ENCODE measurements around the gene MAML3. TPM values are rescaled to one million over a fixed set of nuclear protein-coding genes. Genes with fewer than 3 reads are reported as not detected.

The MAML3 gene
- total RNA-seq, 1 experiment from 2014 or later = 5.9 TPM

- Histone ChIP-seq H3K36me3 (replicated peaks; ENCODE audit: control insufficient read depth, insufficient read depth, low read length) (no peaks in the 10 kb centered on the region), H3K27me3 (ENCODE audit: control insufficient read depth, insufficient read depth, low read length) (no peaks in the 10 kb centered on the region), H3K4me3 (ENCODE audit: insufficient read depth, low read depth, low read length) (no peak overlapping the region)
- DNase-seq = no peak
These were observed 166.5 kb downstream of the MAML3 start for GRCh38 chr4:139987502-139987850.

GRCh38 chr4:139986689-139987501 is 167.1 kb downstream of the MAML3 start:
- DNase-seq = no peak
- Histone ChIP-seq H3K4me3 (ENCODE audit: insufficient read depth, low read depth, low read length) (no peak overlapping the region), H3K36me3 (replicated peaks; ENCODE audit: control insufficient read depth, insufficient read depth, low read length) (no peaks in the 10 kb centered on the region), H3K27me3 (ENCODE audit: control insufficient read depth, insufficient read depth, low read length) (no peaks in the 10 kb centered on the region)

GRCh38 chr4:139986106-139986505 is 167.9 kb downstream of the MAML3 start:
- H3K4me3 ChIP-seq (ENCODE audit: insufficient read depth, low read depth, low read length) = no peak overlapping the region
- H3K27me3 ChIP-seq (ENCODE audit: control insufficient read depth, insufficient read depth, low read length) = no peaks in the 10 kb centered on the region
- H3K36me3 ChIP-seq (replicated peaks; ENCODE audit: control insufficient read depth, insufficient read depth, low read length) = no peaks in the 10 kb centered on the region
- DNase-seq = no peak

- no peak for DNase-seq
- no peaks in the 10 kb centered on the region for H3K36me3 ChIP-seq (replicated peaks; ENCODE audit: control insufficient read depth, insufficient read depth, low read length)
- H3K4me3 ChIP-seq (ENCODE audit: insufficient read depth, low read depth, low read length) = no peak overlapping the region
- H3K27me3 ChIP-seq (ENCODE audit: control insufficient read depth, insufficient read depth, low read length) = no peaks in the 10 kb centered on the region
These were observed 168.6 kb downstream of the MAML3 start for GRCh38 chr4:139985401-139985800.

GRCh38 chr4:139984471-139984870 is 169.5 kb downstream of the MAML3 start:
- DNase-seq = no peak
- Histone ChIP-seq H3K4me3 (ENCODE audit: insufficient read depth, low read depth, low read length) (no peak overlapping the region), H3K36me3 (replicated peaks; ENCODE audit: control insufficient read depth, insufficient read depth, low read length) (no peaks in the 10 kb centered on the region), H3K27me3 (ENCODE audit: control insufficient read depth, insufficient read depth, low read length) (no peaks in the 10 kb centered on the region)

DNA sequence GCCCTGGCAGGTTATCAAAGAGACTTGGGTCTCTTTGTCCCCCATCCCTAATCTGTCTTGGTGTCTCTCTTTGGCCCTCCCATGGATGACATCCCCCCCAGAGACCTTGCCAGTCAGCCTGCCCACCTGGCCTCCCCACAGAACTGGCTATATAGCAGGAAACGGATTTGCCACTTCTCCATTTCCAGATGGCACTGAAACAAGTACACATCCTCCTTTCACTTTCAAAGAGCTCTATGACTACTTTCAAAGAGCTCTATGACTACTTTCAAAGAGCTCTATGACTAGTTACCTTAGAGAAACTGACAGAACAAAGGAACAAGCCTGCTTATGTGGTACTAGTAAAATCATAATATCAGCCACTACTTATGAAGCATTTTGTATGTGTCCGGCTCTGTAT is 175.3 kb downstream of the MAML3 start:
- H3K4me3 ChIP-seq (ENCODE audit: insufficient read depth, low read depth, low read length) = no peak overlapping the region
- peaks cover 9% of the 10 kb centered on the region for H3K27me3 ChIP-seq (ENCODE audit: control insufficient read depth, insufficient read depth, low read length)
- H3K36me3 ChIP-seq (replicated peaks; ENCODE audit: control insufficient read depth, insufficient read depth, low read length) = no peaks in the 10 kb centered on the region
- DNase-seq = no peak

DNA sequence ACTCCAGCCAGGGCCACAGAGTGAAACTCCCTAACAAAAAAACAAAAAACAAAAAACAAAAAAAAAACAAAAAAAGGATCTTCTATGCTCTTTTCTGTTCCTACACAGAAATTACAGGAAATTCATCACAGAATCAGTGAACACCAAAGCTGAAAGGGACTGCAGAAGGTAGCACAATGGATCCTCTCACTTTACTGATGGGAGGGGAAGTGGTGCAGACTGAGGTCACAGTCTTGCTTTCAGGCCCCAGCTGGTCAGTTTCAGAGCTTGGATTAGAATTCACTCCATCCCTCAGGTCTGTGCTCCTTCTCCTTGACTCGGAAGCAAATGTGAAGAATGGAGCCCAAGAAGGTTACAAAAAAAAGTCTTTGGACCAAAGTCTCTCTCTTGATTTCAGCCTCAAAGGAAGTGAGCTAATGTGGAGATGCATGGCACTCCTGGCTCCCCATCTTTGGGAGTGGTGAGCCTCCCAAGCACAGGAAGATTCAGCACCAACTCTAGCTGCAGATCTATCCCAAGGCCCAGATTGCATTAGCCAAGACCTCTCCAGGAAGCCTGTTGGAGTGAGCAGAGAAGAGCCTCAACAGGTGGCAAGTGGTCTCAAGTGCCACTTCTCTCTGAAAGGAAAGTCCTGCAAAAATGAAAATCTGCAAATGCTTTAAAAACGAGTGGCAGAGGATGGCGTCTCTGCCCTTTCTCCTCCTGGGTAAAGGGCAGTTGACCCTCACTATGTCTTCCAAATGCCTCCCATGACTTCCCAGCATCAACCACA is 176.0 kb downstream of the MAML3 start:
- Histone ChIP-seq H3K27me3 (ENCODE audit: control insufficient read depth, insufficient read depth, low read length) (peaks cover 9% of the 10 kb centered on the region), H3K36me3 (replicated peaks; ENCODE audit: control insufficient read depth, insufficient read depth, low read length) (no peaks in the 10 kb centered on the region), H3K4me3 (ENCODE audit: insufficient read depth, low read depth, low read length) (no peak overlapping the region)
- no peak for DNase-seq

- Histone ChIP-seq H3K36me3 (replicated peaks; ENCODE audit: control insufficient read depth, insufficient read depth, low read length) (no peaks in the 10 kb centered on the region), H3K4me3 (ENCODE audit: insufficient read depth, low read depth, low read length) (no peak overlapping the region), H3K27me3 (ENCODE audit: control insufficient read depth, insufficient read depth, low read length) (peaks cover 26% of the 10 kb centered on the region)
- DNase-seq = no peak
These were observed 178.1 kb downstream of the MAML3 start for GRCh38 chr4:139975830-139976272.

DNA sequence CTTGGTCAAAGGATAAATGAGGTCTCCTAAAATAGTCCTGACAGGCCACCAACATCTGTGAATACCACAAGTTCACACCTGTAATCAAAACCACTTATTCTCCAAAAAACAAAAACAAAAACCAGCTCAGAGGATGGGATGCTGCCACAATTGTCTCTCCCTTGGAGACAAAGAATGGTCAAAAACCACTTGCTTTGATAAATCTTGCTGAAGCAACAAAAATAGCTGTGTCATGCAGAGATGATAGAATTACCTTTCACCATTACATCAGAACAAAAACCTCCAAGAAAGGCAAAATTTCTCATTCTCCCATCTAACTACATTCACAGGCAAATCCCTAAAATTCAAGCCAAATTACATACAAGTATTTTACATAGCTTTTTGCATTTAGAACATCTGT is 180.4 kb downstream of the MAML3 start:
- no peaks in the 10 kb centered on the region for H3K36me3 ChIP-seq (replicated peaks; ENCODE audit: control insufficient read depth, insufficient read depth, low read length)
- H3K27me3 ChIP-seq (ENCODE audit: control insufficient read depth, insufficient read depth, low read length) = peaks cover 35% of the 10 kb centered on the region
- no peak for DNase-seq
- H3K4me3 ChIP-seq (ENCODE audit: insufficient read depth, low read depth, low read length) = no peak overlapping the region

- Histone ChIP-seq H3K27me3 (ENCODE audit: control insufficient read depth, insufficient read depth, low read length) (peaks cover 36% of the 10 kb centered on the region), H3K4me3 (ENCODE audit: insufficient read depth, low read depth, low read length) (no peak overlapping the region), H3K36me3 (replicated peaks; ENCODE audit: control insufficient read depth, insufficient read depth, low read length) (no peaks in the 10 kb centered on the region)
- DNase-seq = no peak
These were observed 181.0 kb downstream of the MAML3 start for GRCh38 chr4:139973015-139973414.

GRCh38 chr4:139972305-139972704 is 181.7 kb downstream of the MAML3 start:
- Histone ChIP-seq H3K36me3 (replicated peaks; ENCODE audit: control insufficient read depth, insufficient read depth, low read length) (no peaks in the 10 kb centered on the region), H3K4me3 (ENCODE audit: insufficient read depth, low read depth, low read length) (no peak overlapping the region), H3K27me3 (ENCODE audit: control insufficient read depth, insufficient read depth, low read length) (peaks cover 36% of the 10 kb centered on the region)
- no peak for DNase-seq

DNA sequence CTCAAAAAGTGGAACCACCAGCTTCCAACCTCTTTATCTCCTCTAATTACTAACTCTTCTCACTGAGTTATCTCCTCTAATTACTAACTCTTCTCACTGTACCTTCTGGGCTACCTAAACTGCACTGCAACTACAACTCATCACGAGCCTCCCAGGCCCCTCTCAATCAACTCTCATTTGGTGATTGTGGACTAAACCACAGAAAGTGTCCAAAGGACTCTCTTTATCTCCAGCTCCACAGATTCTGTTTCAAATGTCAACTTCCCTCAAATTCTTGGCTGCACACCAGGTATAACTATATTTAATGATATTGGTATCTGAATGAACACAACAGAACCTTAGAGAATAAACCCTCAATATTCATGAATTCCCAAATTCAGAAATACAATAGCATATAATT is 182.9 kb downstream of the MAML3 start:
- peaks cover 36% of the 10 kb centered on the region for H3K27me3 ChIP-seq (ENCODE audit: control insufficient read depth, insufficient read depth, low read length)
- DNase-seq = no peak
- no peaks in the 10 kb centered on the region for H3K36me3 ChIP-seq (replicated peaks; ENCODE audit: control insufficient read depth, insufficient read depth, low read length)
- H3K4me3 ChIP-seq (ENCODE audit: insufficient read depth, low read depth, low read length) = no peak overlapping the region

DNA sequence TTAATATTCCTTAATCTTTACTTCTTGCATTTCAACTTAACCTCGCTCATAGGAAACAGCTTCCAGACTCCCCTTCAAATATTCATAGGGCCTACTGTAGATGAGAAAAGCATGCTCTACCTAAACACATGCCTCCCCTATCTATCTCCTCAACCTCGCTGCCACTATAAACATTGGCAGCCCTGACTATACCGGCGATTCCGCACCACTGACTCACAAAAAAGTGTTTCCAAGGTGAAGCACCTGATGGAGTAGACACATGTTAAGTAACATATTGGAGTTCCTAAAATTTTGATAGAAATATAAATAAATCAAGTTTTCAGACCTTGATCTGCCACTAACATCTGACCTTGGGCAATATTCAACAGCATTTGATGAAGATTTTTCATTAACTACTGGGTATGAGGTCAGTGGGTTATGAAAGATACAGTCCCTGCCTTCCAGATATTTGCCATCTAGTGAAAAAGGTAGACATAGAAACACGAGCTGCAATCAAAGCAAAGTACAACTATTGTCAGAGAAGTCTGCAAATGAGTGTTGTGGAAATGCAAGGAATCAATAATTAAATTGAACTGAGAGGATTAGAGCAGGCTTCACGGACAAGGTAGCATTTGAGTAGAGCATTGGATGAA is 184.2 kb downstream of the MAML3 start:
- no peak overlapping the region for H3K4me3 ChIP-seq (ENCODE audit: insufficient read depth, low read depth, low read length)
- H3K27me3 ChIP-seq (ENCODE audit: control insufficient read depth, insufficient read depth, low read length) = peaks cover 31% of the 10 kb centered on the region
- H3K36me3 ChIP-seq (replicated peaks; ENCODE audit: control insufficient read depth, insufficient read depth, low read length) = no peaks in the 10 kb centered on the region
- no peak for DNase-seq

DNA sequence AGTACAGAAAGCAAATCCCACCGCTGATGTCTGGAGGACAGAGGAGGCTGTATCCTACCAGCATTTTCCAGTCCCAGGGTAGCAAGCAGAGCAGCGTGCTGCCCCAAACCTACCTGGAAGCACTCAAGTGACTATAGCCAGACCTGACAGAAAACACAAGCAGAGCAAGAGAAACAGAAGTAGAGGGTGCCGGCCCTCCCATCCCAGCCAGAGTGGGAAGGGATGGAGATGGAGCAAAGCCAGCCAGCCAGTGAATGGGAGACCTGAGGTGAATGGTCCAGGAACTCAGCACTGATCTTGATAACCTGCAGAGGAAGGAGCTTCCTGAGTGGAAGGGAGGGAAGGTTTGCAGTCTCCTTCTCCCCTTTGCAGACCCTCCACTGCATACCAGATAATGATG is 185.2 kb downstream of the MAML3 start:
- DNase-seq = no peak
- H3K36me3 ChIP-seq (replicated peaks; ENCODE audit: control insufficient read depth, insufficient read depth, low read length) = no peaks in the 10 kb centered on the region
- H3K4me3 ChIP-seq (ENCODE audit: insufficient read depth, low read depth, low read length) = no peak overlapping the region
- peaks cover 27% of the 10 kb centered on the region for H3K27me3 ChIP-seq (ENCODE audit: control insufficient read depth, insufficient read depth, low read length)

- H3K4me3 ChIP-seq (ENCODE audit: insufficient read depth, low read depth, low read length) = no peak overlapping the region
- DNase-seq = no peak
- peaks cover 13% of the 10 kb centered on the region for H3K27me3 ChIP-seq (ENCODE audit: control insufficient read depth, insufficient read depth, low read length)
- no peaks in the 10 kb centered on the region for H3K36me3 ChIP-seq (replicated peaks; ENCODE audit: control insufficient read depth, insufficient read depth, low read length)
These were observed 187.6 kb downstream of the MAML3 start for GRCh38 chr4:139966383-139966782.

Measured in H7 (cell line).